Measurements from ENCODE around the gene DOK6. TPM values are rescaled to one million over a fixed set of nuclear protein-coding genes. Genes with fewer than 3 reads are reported as not detected.

DOK6 gene
- total RNA-seq, 6 donors from 2014 or later: 0.89 to 6.1 (median 1.9) TPM

DNA sequence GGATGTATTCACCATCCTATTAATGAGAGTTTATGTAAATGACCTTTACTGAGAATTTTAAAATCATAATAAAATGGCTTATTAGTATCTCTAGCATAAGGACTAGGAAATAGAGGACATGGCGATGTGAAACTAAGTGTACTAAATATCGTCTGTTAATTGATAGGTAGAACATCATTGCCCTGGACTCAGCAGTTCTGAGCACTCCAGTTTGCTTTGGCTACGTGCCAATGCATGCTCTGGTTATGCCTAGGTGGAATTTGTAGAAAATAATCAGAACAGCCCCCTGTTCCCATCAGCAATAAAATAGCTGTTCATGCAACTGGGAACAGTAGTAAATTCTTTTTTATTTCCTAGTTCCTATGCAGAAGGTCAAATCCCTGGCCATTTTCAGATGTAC is 247.8 kb downstream of the DOK6 start:
- H3K9me3 ChIP-seq: no peaks in the 10 kb centered on the region
- H3K27me3 ChIP-seq: no peaks in the 10 kb centered on the region
- H3K4me3 ChIP-seq: no peak overlapping the region
- no peaks in the 10 kb centered on the region for H3K36me3 ChIP-seq
- H3K27ac ChIP-seq: no peak overlapping the region
- DNase-seq (no peak), ATAC-seq (ENCODE audit: low FRiP score in 2 of 2) (no peak)
- 69 to 72% methylated on average over 3 of the region's 3 CpGs for WGBS, 2 donors
- TF ChIP-seq POLR2A (IDR thresholded peaks at IDR 0.05): no peak
- TF ChIP-seq, protein P1, sequence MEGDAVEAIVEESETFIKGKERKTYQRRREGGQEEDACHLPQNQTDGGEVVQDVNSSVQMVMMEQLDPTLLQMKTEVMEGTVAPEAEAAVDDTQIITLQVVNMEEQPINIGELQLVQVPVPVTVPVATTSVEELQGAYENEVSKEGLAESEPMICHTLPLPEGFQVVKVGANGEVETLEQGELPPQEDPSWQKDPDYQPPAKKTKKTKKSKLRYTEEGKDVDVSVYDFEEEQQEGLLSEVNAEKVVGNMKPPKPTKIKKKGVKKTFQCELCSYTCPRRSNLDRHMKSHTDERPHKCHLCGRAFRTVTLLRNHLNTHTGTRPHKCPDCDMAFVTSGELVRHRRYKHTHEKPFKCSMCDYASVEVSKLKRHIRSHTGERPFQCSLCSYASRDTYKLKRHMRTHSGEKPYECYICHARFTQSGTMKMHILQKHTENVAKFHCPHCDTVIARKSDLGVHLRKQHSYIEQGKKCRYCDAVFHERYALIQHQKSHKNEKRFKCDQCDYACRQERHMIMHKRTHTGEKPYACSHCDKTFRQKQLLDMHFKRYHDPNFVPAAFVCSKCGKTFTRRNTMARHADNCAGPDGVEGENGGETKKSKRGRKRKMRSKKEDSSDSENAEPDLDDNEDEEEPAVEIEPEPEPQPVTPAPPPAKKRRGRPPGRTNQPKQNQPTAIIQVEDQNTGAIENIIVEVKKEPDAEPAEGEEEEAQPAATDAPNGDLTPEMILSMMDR (IDR thresholded peaks at IDR 0.05): no peak
- no peaks in the 10 kb centered on the region for H3K4me1 ChIP-seq

DNA sequence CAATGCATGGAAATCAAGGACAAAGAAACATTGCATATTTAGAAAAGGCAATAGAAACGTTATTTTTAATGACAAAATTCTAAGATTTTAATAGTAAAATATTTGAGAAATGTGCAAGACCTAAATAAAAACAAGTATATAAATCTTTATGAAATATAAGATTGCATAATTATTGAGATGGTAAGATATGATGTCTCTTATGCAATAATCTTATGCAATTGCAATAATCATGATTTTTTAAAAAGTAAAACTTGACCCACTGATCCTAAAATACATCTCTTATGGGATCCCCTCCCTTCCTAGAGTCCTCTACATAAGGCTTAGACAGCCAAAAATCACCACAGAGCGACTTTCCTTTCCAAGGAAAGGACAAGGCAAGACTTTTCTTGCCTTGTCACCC is 249.0 kb downstream of the DOK6 start:
- no peak overlapping the region for H3K4me3 ChIP-seq
- WGBS, 2 donors: 56 to 78% methylated on average over 2 of the region's 2 CpGs
- ATAC-seq (ENCODE audit: low FRiP score in 2 of 2) (no peak), DNase-seq (no peak)
- TF ChIP-seq, protein P1 (IDR thresholded peaks at IDR 0.05): no peak
- TF ChIP-seq EP300 (IDR thresholded peaks at IDR 0.05): no peak
- TF ChIP-seq POLR2AphosphoS5 (IDR thresholded peaks at IDR 0.05): no peak
- TF ChIP-seq POLR2A (IDR thresholded peaks at IDR 0.05): no peak
- H3K36me3 ChIP-seq: no peaks in the 10 kb centered on the region
- H3K4me1 ChIP-seq: no peaks in the 10 kb centered on the region
- H3K27ac ChIP-seq: no peak overlapping the region
- H3K9me3 ChIP-seq: no peaks in the 10 kb centered on the region
- H3K27me3 ChIP-seq: no peaks in the 10 kb centered on the region

DNA sequence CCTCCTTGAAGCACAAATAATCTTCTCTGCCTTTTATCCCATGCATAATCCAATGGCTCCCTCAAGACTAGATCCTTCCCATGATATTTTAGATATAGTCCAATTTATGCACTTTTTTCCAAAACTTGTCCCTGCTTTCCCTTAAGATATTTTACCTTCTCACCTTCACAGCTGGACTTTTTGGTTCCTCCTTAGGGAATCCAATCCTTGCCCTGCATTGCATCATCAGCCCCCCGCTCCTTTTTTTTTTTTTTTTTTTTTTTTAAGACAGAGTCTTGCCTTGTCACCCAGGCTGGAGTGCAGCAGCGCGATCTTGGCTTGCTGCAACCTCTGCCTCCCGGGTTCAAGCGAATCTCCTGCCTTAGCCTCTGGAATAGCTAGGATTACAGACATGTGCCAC is 250.6 kb downstream of the DOK6 start:
- no peaks in the 10 kb centered on the region for H3K9me3 ChIP-seq
- H3K4me3 ChIP-seq: no peak overlapping the region
- DNase-seq: no peak
- no peaks in the 10 kb centered on the region for H3K27me3 ChIP-seq
- 95 to 97% methylated on average over 5 of the region's 5 CpGs for WGBS, 2 donors
- TF ChIP-seq EP300 (IDR thresholded peaks at IDR 0.05): no peak
- TF ChIP-seq, protein P1 (IDR thresholded peaks at IDR 0.05): no peak
- ATAC-seq (ENCODE audit: low FRiP score in 2 of 2): no peak
- H3K36me3 ChIP-seq: no peaks in the 10 kb centered on the region
- no peaks in the 10 kb centered on the region for H3K4me1 ChIP-seq
- H3K27ac ChIP-seq: no peak overlapping the region

DNA sequence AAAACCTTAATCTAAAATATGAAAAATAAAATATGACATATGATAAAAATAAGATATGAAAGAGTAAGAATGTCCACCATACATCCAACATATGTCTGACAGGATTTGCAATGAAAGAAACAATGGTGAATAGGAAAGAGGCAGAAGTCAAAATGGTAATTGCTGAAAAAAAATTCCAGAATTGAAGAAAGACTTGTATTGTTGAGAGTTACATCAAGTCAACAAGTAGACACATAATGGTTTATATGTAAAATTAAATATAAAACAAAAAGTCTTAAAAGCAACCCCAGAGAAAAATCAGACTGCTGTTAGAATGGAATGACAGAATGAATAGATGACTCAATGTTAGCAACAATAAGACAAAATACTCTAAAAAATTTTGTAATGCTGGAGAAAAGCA is 255.1 kb downstream of the DOK6 start:
- Histone ChIP-seq H3K27ac (no peak overlapping the region), H3K9me3 (no peaks in the 10 kb centered on the region), H3K4me3 (no peak overlapping the region), H3K4me1 (no peaks in the 10 kb centered on the region), H3K36me3 (no peaks in the 10 kb centered on the region), H3K27me3 (no peaks in the 10 kb centered on the region)
- DNase-seq (no peak), ATAC-seq (ENCODE audit: low FRiP score in 2 of 2) (no peak)
- TF ChIP-seq EP300 (IDR thresholded peaks at IDR 0.05): no peak

DNA sequence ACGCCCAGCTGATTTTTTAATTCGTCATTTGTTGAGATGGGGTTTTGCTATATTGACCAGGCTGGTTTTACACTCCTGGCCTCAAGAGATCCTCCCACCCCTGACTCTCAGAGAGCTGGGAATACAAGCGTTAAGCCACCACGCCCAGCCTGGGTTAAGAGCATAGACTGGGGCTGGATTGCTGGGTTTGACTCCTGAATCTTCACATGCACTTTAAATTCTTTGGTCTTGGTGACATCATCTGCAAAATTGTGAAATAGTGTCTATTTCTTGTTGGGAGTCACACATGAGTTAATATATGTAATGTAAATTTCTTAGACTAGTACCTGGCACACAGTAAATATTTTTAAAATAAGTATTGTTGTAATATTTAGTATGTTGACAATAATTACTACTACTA is 257.4 kb downstream of the DOK6 start:
- ATAC-seq (ENCODE audit: low FRiP score in 2 of 2): no peak
- 86 to 92% methylated on average over 4 of the region's 4 CpGs for WGBS, 2 donors
- no peaks in the 10 kb centered on the region for H3K36me3 ChIP-seq
- H3K4me3 ChIP-seq: no peak overlapping the region
- no peak overlapping the region for H3K27ac ChIP-seq
- no peaks in the 10 kb centered on the region for H3K27me3 ChIP-seq
- TF ChIP-seq POLR2AphosphoS5 (IDR thresholded peaks at IDR 0.05) (no peak), POLR2A (IDR thresholded peaks at IDR 0.05) (no peak), EP300 (IDR thresholded peaks at IDR 0.05) (no peak)
- TF ChIP-seq, protein P1 (IDR thresholded peaks at IDR 0.05): no peak
- no peak for DNase-seq
- peaks cover 0 to 6% (median 0%) of the 10 kb centered on the region in 4 donors for H3K4me1 ChIP-seq
- H3K9me3 ChIP-seq: no peaks in the 10 kb centered on the region
